HG03575 (cell line): Measurements from ENCODE around the gene MAST4.

ENCODE experiments used
- ATAC-seq: cut with Tn5 transposase; IDR thresholded peaks from one replicate; pipeline ENCODE4 v1.9.1; 2021; ENCODE audit not compliant: unreplicated experiment, insufficient number of reproducible peaks, low FRiP score; ENCODE audit errors: extremely low read depth

Gene MAST4

GRCh38 chr5:66637994-66638393, 41.8 kb downstream of the MAST4 start:
- no peak for ATAC-seq

- no peak for ATAC-seq
Measured at GRCh38 chr5:66639037-66639436, 42.8 kb downstream of the MAST4 start.

GRCh38 chr5:66642538-66642937, 46.3 kb downstream of the MAST4 start:
- no peak for ATAC-seq

- no peak for ATAC-seq
Measured at GRCh38 chr5:66643387-66643786, 47.2 kb downstream of the MAST4 start.

GRCh38 chr5:66644111-66644510, 47.9 kb downstream of the MAST4 start:
- no peak for ATAC-seq

- ATAC-seq, result no peak
Measured at GRCh38 chr5:66645039-66645438, 48.8 kb downstream of the MAST4 start.

GRCh38 chr5:66646570-66646969, 50.4 kb downstream of the MAST4 start:
- no peak for ATAC-seq

- ATAC-seq, result no peak
Measured at GRCh38 chr5:66647146-66647856, 51.1 kb downstream of the MAST4 start.

GRCh38 chr5:66652818-66653217, 56.6 kb downstream of the MAST4 start:
- ATAC-seq, result no peak

- ATAC-seq, result no peak
Measured at GRCh38 chr5:66653325-66653724, 57.1 kb downstream of the MAST4 start.

- ATAC-seq, result no peak
Measured at GRCh38 chr5:66655395-66656324, 59.5 kb downstream of the MAST4 start.

- ATAC-seq, result no peak
Measured at GRCh38 chr5:66658516-66658915, 62.3 kb downstream of the MAST4 start.

- no peak for ATAC-seq
Measured at GRCh38 chr5:66659780-66660179, 63.6 kb downstream of the MAST4 start.

GRCh38 chr5:66660396-66660795, 64.2 kb downstream of the MAST4 start:
- no peak for ATAC-seq

- ATAC-seq, result no peak
Measured at GRCh38 chr5:66661149-66661548, 65.0 kb downstream of the MAST4 start.

- no peak for ATAC-seq
Measured at GRCh38 chr5:66666778-66667177, 70.6 kb downstream of the MAST4 start.

- ATAC-seq, result no peak
Measured at GRCh38 chr5:66669086-66669861, 73.1 kb downstream of the MAST4 start.

- ATAC-seq, result no peak
Measured at GRCh38 chr5:66669862-66670195, 73.6 kb downstream of the MAST4 start.

GRCh38 chr5:66671305-66671704, 75.1 kb downstream of the MAST4 start:
- ATAC-seq, result no peak

- ATAC-seq, result no peak
Measured at GRCh38 chr5:66674802-66675201, 78.6 kb downstream of the MAST4 start.
